NCI-H2029 (cell line): ENCODE measurements around the gene FBXL3.
"Not testable (repeated sequence)": the region's sequence is repeated elsewhere in the genome, so short reads cannot be mapped to it uniquely, and the experiment has no call there.

Experiments
- DNase-seq: peaks from one replicate; lab custom pipeline; 2025; lab: John Stamatoyannopoulos, UW

The FBXL3 gene

GRCh38 chr13:76982061-76982460 lies 44.9 kb downstream of the FBXL3 start:
- no peak for DNase-seq

- no peak for DNase-seq
These were observed 46.8 kb downstream of the FBXL3 start for GRCh38 chr13:76980075-76980718.

- DNase-seq = no peak
These were observed 50.0 kb downstream of the FBXL3 start for GRCh38 chr13:76976929-76977328.

GRCh38 chr13:76976490-76976889 lies 50.5 kb downstream of the FBXL3 start:
- no peak for DNase-seq

GRCh38 chr13:76975863-76976262 lies 51.1 kb downstream of the FBXL3 start:
- no peak for DNase-seq

GRCh38 chr13:76974618-76974975 lies 52.4 kb downstream of the FBXL3 start:
- DNase-seq = no peak

GRCh38 chr13:76973920-76974617 lies 52.9 kb downstream of the FBXL3 start:
- no peak for DNase-seq

GRCh38 chr13:76971851-76972829 lies 54.8 kb downstream of the FBXL3 start:
- no peak for DNase-seq

GRCh38 chr13:76971215-76971614 lies 55.7 kb downstream of the FBXL3 start:
- no peak for DNase-seq

GRCh38 chr13:76969488-76970365 lies 57.2 kb downstream of the FBXL3 start:
- no peak for DNase-seq

- no peak for DNase-seq
These were observed 58.9 kb downstream of the FBXL3 start for GRCh38 chr13:76968041-76968440.

GRCh38 chr13:76967031-76967430 lies 59.9 kb downstream of the FBXL3 start:
- no peak for DNase-seq

GRCh38 chr13:76965759-76966421 lies 61.1 kb downstream of the FBXL3 start:
- DNase-seq = no peak

- not testable (repeated sequence) for DNase-seq
These were observed 67.2 kb downstream of the FBXL3 start for GRCh38 chr13:76959734-76960133.

GRCh38 chr13:76958841-76959432 lies 68.0 kb downstream of the FBXL3 start:
- DNase-seq = no peak

- no peak for DNase-seq
These were observed 71.3 kb downstream of the FBXL3 start for GRCh38 chr13:76955661-76956060.
